Breast epithelium (tissue), 3 donors: Measurements from ENCODE around the gene OR1F1.

Experiments used
- CTCF ChIP-seq, 3 donors: fragments of 450-650 bp; IDR thresholded peaks; one replicate each; pipeline ENCODE4 v1.5.1; 2016 to 2017; ENCODE audit warnings: antibody characterized with exemption in 3 of 3, mild to moderate bottlenecking in 3 of 3, moderate library complexity in 3 of 3
- POLR2A ChIP-seq: fragments of 450-650 bp; IDR thresholded peaks from one replicate; pipeline ENCODE4 v1.6.1; 2016; ENCODE audit warnings: antibody characterized with exemption, mild to moderate bottlenecking, moderate library complexity
- POLR2AphosphoS5 ChIP-seq, 3 donors: sonication (generic); formaldehyde crosslinking; IDR thresholded peaks; one replicate each; pipeline ENCODE4 v1.6.1; 2017; ENCODE audit warnings: antibody characterized with exemption in 3 of 3

- no peak for TF ChIP-seq POLR2AphosphoS5 (IDR thresholded peaks at IDR 0.05)
- no peak for TF ChIP-seq CTCF (IDR thresholded peaks at IDR 0.05)
- TF ChIP-seq POLR2A = no peak
Observed at GRCh38 chr16:3155972-3156371, 32.0 kb upstream of the OR1F1 start.
